Right atrium auricular region (tissue), 2 donors: ENCODE results near the gene LGR6. TPM values are rescaled to one million over a fixed set of nuclear protein-coding genes. Genes with fewer than 3 reads are reported as not detected.

Experiments used
- DNase-seq: peaks from one replicate; pipeline ENCODE4 v3.0.0-alpha.2; 2019; ENCODE audit warnings: low spot score
- H3K27ac ChIP-seq, 2 donors: fragments of 200-600 bp; sonication (generic); 1 replicate in 1 of 2; 2 replicates in 1 of 2; pipeline ENCODE4 v1.5.1; 2016 to 2019
- H3K27me3 ChIP-seq, 2 donors: fragments of 200-600 bp; sonication (generic); one replicate each; pipeline versions ENCODE4 v1.5.1 to v1.6.0; 2017 to 2019
- H3K36me3 ChIP-seq: fragments of 200-600 bp; sonication (generic); one replicate; pipeline ENCODE4 v1.5.1; 2016
- H3K4me1 ChIP-seq, 2 donors: fragments of 200-600 bp; sonication (generic); one replicate each; pipeline versions ENCODE4 v1.5.1 to v1.6.0; 2017 to 2019
- H3K4me3 ChIP-seq, 2 donors: fragments of 200-600 bp; sonication (generic); 1 replicate in 1 of 2; 2 replicates in 1 of 2; pipeline ENCODE4 v1.5.1; 2017 to 2019; ENCODE audit warnings: mild to moderate bottlenecking in 1 of 2, moderate library complexity in 1 of 2
- H3K9me3 ChIP-seq, 2 donors: fragments of 200-600 bp; sonication (generic); one replicate each; pipeline ENCODE4 v1.5.1; 2019
- total RNA-seq, 2 donors: library from RNA; depleted of rRNA; stranded (reverse); fragments of >200 nt; gene quantifications; one replicate each; pipeline ENCODE4 v1.1.0, GENCODE V29; 2016
- TF ChIP-seq, protein P1 (sequence below), 2 donors: fragments of 200-600 bp; sonication (generic); IDR thresholded peaks; one replicate each; pipeline ENCODE4 v1.5.1; 2019; ENCODE audit warnings: antibody characterized with exemption in 2 of 2

The LGR6 gene
- total RNA-seq, 2 donors from 2014 or later: 5.5 to 17.0 TPM

DNA sequence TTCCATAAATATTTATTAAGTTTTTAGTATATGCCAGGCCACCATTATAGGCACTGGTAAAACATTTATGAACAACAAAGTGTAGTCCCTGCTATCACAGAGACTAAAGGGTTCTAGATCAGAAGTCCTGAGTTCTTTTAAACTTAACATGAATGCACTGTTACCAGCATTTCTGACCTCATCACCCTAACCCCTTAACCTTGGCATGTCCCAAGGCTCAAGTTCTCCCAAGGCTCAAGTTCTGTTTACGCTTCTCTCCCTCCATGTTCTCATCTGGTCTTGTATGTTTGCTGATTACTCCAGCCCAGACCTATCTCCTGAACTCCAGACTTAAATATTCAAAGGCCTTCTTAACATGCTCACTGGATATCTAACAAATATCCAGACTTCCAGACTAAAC lies 93.6 kb downstream of the LGR6 start:
- DNase-seq: no peak
- H3K9me3 ChIP-seq: no peaks in the 10 kb centered on the region
- H3K4me3 ChIP-seq: no peak overlapping the region
- peak overlapping the region; percentile 37 to 77 for H3K27ac ChIP-seq
- peaks cover 0 to 12% of the 10 kb centered on the region in 2 donors for H3K4me1 ChIP-seq
- H3K27me3 ChIP-seq: no peaks in the 10 kb centered on the region
- H3K36me3 ChIP-seq: no peaks in the 10 kb centered on the region
- TF ChIP-seq, protein P1, sequence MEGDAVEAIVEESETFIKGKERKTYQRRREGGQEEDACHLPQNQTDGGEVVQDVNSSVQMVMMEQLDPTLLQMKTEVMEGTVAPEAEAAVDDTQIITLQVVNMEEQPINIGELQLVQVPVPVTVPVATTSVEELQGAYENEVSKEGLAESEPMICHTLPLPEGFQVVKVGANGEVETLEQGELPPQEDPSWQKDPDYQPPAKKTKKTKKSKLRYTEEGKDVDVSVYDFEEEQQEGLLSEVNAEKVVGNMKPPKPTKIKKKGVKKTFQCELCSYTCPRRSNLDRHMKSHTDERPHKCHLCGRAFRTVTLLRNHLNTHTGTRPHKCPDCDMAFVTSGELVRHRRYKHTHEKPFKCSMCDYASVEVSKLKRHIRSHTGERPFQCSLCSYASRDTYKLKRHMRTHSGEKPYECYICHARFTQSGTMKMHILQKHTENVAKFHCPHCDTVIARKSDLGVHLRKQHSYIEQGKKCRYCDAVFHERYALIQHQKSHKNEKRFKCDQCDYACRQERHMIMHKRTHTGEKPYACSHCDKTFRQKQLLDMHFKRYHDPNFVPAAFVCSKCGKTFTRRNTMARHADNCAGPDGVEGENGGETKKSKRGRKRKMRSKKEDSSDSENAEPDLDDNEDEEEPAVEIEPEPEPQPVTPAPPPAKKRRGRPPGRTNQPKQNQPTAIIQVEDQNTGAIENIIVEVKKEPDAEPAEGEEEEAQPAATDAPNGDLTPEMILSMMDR (IDR thresholded peaks at IDR 0.05): no peak

DNA sequence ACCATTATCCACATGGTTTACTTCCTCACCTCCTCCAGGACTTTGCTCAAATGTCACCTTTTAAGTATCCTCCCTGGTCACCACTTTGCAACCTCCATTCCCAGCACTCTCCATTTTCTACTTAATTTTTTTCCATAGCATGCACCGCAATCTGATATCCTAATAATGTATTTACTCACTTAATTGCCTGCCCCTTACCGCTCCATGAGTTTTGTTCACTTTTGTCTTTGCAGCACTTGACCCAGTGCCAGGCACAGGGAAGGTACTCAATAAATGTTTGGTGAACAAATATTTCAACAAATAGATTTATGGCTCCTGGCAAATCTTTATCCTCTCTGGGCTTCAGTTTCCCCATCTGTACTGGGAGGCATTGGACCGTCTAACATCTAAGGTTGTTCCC lies 94.6 kb downstream of the LGR6 start:
- H3K27ac ChIP-seq: peak overlapping the region in 1 of 2 donors; percentile 17

DNA sequence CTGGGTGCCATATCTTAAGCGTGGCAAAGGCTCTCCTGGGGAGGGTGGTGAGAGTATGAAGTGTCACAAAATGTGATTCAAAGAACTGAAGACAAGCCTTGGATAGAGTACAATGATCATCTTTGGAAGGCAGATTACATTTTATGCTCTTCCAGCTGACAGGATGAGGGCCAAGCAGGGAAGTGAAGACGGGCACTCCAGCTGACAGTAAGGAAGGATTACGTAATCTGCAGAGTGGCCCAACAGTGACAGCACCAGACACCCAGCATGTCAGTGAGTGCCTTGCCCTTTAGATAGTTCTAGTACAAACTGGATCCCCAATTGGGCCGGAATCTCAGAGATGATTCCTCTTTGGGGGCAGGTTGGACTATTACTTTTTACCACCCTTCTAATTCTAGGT lies 95.4 kb downstream of the LGR6 start:
- no peak for DNase-seq
- no peaks in the 10 kb centered on the region for H3K9me3 ChIP-seq
- TF ChIP-seq, protein P1 (IDR thresholded peaks at IDR 0.05): no peak
- peak overlapping the region in 1 of 2 donors; percentile 17 for H3K27ac ChIP-seq
- H3K4me3 ChIP-seq: no peak overlapping the region
- no peaks in the 10 kb centered on the region for H3K27me3 ChIP-seq
- H3K4me1 ChIP-seq: peaks cover 0 to 16% of the 10 kb centered on the region in 2 donors
- H3K36me3 ChIP-seq: no peaks in the 10 kb centered on the region

More for the DNA sequence above, 94.6 kb downstream of the LGR6 start:
- no peaks in the 10 kb centered on the region for H3K27me3 ChIP-seq
- no peak overlapping the region for H3K4me3 ChIP-seq
- no peaks in the 10 kb centered on the region for H3K9me3 ChIP-seq
- peaks cover 0 to 16% of the 10 kb centered on the region in 2 donors for H3K4me1 ChIP-seq
- no peak for DNase-seq
- TF ChIP-seq, protein P1 (IDR thresholded peaks at IDR 0.05): no peak
- H3K36me3 ChIP-seq: no peaks in the 10 kb centered on the region

DNA sequence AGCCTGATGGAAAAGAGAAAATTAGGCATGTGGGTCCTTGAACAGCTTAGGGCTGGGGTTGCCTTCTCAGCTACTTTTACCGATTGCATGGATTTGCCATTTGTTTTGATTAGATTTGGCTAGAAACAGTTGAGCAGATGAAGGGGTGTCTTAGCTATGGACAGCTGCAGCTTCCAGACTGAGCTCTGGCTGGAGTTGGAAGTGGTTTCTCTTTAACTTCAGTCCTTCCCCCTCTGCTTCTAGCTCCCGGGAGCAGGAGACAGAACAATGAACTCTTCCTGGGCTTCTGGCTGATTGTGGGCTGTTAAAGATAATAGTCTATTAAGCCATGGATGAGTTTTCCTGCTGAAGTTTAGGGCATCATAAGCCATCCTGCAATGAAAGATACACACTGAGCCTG lies 97.4 kb downstream of the LGR6 start:
- TF ChIP-seq, protein P1 (IDR thresholded peaks at IDR 0.05): no peak

DNA sequence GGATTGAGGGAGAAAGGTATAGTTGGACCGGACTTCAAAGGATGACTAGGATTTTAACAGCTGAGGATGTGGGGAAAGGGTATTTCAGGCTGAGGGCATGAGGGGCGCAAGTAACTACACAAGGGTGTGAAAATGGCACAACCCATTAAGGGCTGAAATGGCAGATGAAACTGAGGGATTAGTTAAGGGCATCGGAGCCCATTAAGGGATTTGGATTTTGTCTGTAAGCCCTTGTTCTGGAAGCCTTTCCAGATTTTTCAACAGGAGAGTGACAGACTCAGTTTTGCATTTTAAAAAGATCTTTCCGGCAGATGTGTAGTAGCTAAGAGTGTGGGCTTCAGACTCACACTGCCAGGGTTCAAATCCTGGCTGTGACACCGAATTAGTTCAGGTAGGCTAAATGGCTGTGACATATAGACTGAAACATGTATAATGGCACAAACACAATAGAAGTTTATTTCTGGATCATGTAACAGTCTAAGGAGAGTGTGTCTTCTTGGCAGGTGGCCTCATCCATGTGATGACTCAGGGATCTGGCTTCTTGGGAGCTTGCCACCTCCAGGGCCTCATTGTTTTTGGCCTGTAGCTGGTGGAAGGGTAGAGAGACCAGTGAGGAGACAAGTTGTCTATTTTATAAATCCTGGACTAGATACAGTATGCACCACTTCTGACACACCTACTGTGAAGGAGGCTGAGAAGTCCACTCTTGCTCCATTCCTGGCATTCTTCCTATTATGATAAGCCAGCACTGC lies 98.5 kb downstream of the LGR6 start:
- no peaks in the 10 kb centered on the region for H3K36me3 ChIP-seq
- H3K27ac ChIP-seq: peak overlapping the region; percentile 7 to 63
- H3K4me1 ChIP-seq: peaks cover 0 to 4% of the 10 kb centered on the region in 2 donors
- TF ChIP-seq, protein P1 (IDR thresholded peaks at IDR 0.05): no peak
- H3K27me3 ChIP-seq: no peaks in the 10 kb centered on the region
- DNase-seq: no peak
- H3K4me3 ChIP-seq: no peak overlapping the region
- no peaks in the 10 kb centered on the region for H3K9me3 ChIP-seq

More for the DNA sequence above, 97.4 kb downstream of the LGR6 start:
- H3K36me3 ChIP-seq: no peaks in the 10 kb centered on the region
- DNase-seq: no peak
- no peaks in the 10 kb centered on the region for H3K9me3 ChIP-seq
- H3K27ac ChIP-seq: no peak overlapping the region
- H3K4me3 ChIP-seq: no peak overlapping the region
- no peaks in the 10 kb centered on the region for H3K27me3 ChIP-seq
- peaks cover 0 to 14% of the 10 kb centered on the region in 2 donors for H3K4me1 ChIP-seq
